Measurements from ENCODE around the gene UBE2K.

DNA sequence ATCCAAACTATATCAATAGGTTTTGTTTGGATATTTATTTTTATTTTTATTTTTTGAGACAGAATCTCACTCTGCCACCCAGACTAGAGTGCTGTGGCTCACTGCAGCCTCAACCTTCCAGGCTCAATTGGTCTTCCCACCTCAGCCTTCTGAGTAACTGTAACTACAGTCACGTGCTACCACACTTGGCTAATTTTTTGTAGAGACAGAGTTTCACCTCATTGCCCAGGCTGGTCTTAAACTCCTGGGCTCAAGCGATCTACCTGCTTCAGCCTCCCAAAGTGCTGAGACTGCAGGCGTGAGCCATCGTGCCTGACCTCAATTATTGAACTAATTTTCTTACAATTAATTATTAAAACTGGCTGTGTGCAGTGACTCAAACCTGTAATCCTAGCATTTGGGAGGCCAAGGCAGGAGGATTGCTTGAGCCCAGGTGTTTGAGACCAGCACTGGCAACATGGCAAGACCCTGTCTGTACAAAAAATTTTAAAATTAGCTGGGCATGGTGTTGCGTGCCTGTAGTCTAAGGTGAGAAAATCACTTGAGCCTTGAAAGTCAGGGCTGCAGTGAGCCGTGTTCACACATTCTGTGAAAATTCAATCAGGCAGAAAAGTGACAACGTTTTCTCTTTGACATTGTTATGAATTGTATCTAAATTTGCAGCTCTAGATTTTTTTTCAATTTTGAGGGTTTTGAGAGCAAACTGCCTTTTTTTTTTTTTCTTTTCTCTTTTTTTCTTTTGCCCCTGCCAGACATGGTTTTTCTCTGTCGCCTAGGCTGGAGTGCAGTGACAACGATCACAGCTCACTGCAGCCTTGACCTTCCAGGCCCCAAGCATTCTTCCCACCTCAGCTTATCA, 66.0 kb downstream of the UBE2K start:
- TF ChIP-seq EZH2 (IDR thresholded peaks at IDR 0.05; ENCODE audit: insufficient read depth, poor library complexity, severe bottlenecking) (no peak), EZH2phosphoT487 (IDR thresholded peaks at IDR 0.05; ENCODE audit: insufficient read depth, low read depth) (no peak)
